ENCODE results near the gene PARD3.

The PARD3 gene

DNA sequence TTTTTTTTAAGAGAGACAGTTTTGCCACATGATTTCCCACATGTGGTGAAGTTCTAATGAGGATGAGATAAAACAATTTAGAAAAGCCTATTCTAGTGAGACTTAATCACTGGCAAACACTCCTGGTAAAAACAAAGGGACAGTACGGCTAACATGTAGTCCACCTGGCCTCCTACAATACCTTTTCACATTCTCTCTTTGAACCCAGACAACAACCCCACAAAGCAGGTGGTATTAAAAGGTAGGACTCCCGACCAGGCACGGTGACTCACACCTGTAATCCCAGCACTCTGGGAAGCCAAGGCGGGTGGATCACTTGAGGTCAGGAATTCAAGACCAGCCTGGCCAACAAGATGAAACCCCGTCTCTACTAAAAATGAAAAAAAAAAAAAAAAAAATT lies 12.4 kb downstream of the PARD3 start:
- Histone ChIP-seq H3K27ac (no peak overlapping the region), H3K4me1 (no peaks in the 10 kb centered on the region), H3K36me3 (no peaks in the 10 kb centered on the region), H3K27me3 (no peaks in the 10 kb centered on the region), H3K9me3 (no peaks in the 10 kb centered on the region), H3K4me3 (no peak overlapping the region)
- no peak for TF ChIP-seq CTCF (IDR thresholded peaks at IDR 0.05)
- intact Hi-C loops (cut with DNase I; ENCODE audit: low total_unique reads): no loop called here
- DNase-seq: no peak

DNA sequence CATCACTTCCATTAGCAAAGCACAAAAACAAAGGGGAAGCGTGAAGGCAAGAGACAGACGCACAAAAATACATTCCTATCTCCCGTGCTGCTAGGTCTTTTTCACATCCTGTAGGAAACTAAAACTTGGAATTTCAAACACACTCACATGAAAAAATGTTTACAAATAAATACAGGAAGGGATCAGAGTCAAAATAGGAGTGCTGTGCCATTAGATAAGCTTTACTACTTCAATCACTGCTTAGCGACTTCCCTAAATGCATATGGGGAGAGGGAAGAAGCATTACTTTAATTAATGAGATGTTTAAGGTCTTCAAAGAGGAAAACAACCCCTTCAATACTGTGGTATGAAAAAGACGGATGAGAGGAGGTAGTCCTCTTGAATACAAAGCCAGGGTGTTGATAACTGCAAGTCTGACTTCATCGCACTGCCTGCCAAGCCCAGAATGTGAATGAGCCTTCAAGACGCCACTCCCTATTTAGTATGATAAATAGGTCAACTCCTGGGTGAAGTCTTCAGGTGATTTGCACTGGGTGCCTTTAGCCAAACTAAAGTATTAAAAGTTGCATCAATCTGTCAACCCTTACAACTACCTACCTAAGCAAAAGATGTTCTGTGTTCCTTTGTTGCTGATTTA lies 13.9 kb downstream of the PARD3 start:
- intact Hi-C loops (cut with DNase I; ENCODE audit: low total_unique reads): no loop called here
- Histone ChIP-seq H3K4me1 (no peaks in the 10 kb centered on the region), H3K36me3 (no peaks in the 10 kb centered on the region), H3K4me3 (no peak overlapping the region), H3K27me3 (no peaks in the 10 kb centered on the region), H3K9me3 (no peaks in the 10 kb centered on the region), H3K27ac (no peak overlapping the region)
- no peak for DNase-seq
- TF ChIP-seq CTCF (IDR thresholded peaks at IDR 0.05): no peak

GRCh38 chr10:34800624-34801023 lies 14.5 kb downstream of the PARD3 start:
- H3K4me3 ChIP-seq: no peak overlapping the region
- no peak for TF ChIP-seq CTCF (IDR thresholded peaks at IDR 0.05)
- DNase-seq: no peak
- no peaks in the 10 kb centered on the region for H3K4me1 ChIP-seq
- no peaks in the 10 kb centered on the region for H3K36me3 ChIP-seq
- no peaks in the 10 kb centered on the region for H3K27me3 ChIP-seq
- H3K9me3 ChIP-seq: no peaks in the 10 kb centered on the region
- intact Hi-C loops (cut with DNase I; ENCODE audit: low total_unique reads): no loop called here
- no peak overlapping the region for H3K27ac ChIP-seq

DNA sequence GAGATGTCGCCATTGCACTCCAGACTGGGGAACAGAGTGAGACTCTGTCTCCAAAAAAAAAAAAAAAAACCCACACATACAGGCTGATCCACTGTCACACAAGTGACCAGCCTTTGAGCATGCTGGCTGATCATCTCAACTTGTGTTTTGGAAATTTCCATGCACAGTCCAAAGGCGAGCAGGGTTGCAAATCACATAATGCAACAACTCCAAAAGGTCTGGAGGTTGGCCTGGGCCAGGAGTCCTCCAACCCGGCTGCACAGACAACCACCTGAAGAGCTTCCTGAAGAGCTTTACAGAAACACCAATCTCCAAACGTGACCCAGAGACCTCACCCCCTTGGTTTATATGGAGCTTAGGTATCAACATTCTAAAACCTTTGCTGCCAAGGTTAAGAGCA lies 16.4 kb downstream of the PARD3 start:
- H3K27me3 ChIP-seq: no peaks in the 10 kb centered on the region
- no peak for DNase-seq
- H3K9me3 ChIP-seq: no peaks in the 10 kb centered on the region
- H3K36me3 ChIP-seq: no peaks in the 10 kb centered on the region
- H3K27ac ChIP-seq: no peak overlapping the region
- no peak for TF ChIP-seq CTCF (IDR thresholded peaks at IDR 0.05)
- H3K4me3 ChIP-seq: no peak overlapping the region
- peaks cover 0 to 1% (median 0%) of the 10 kb centered on the region in 4 donors for H3K4me1 ChIP-seq
- intact Hi-C loops (cut with DNase I; ENCODE audit: low total_unique reads): no loop called here

- H3K4me3 ChIP-seq: no peak overlapping the region
- TF ChIP-seq CTCF (IDR thresholded peaks at IDR 0.05): no peak
- no peaks in the 10 kb centered on the region for H3K9me3 ChIP-seq
- DNase-seq: no peak
- H3K4me1 ChIP-seq: peaks cover 0 to 15% (median 0%) of the 10 kb centered on the region in 4 donors
- no peak overlapping the region for H3K27ac ChIP-seq
- intact Hi-C loops (cut with DNase I; ENCODE audit: low total_unique reads): no loop called here
- no peaks in the 10 kb centered on the region for H3K27me3 ChIP-seq
- no peaks in the 10 kb centered on the region for H3K36me3 ChIP-seq
These were observed 17.9 kb downstream of the PARD3 start for GRCh38 chr10:34797155-34797554.

GRCh38 chr10:34796133-34796532 lies 19.0 kb downstream of the PARD3 start:
- no peak for DNase-seq
- no peaks in the 10 kb centered on the region for H3K9me3 ChIP-seq
- H3K4me3 ChIP-seq: no peak overlapping the region
- no peak overlapping the region for H3K27ac ChIP-seq
- intact Hi-C loops (cut with DNase I; ENCODE audit: low total_unique reads): no loop called here
- no peaks in the 10 kb centered on the region for H3K27me3 ChIP-seq
- no peak for TF ChIP-seq CTCF (IDR thresholded peaks at IDR 0.05)
- H3K4me1 ChIP-seq: peaks cover 0 to 21% (median under 1%) of the 10 kb centered on the region in 4 donors
- H3K36me3 ChIP-seq: no peaks in the 10 kb centered on the region
